Stimulated activated CD8-positive, alpha-beta memory T cell treated with anti-CD3 and anti-CD28 coated beads, Interleukin-15, amount 100 ng/mL, for 4 hours (primary cell): ENCODE data around the gene UBE2B.
A peak's percentile ranks its signal among the peaks of the same experiment; 100 is the strongest.
"Not testable (repeated sequence)": the region's sequence is repeated elsewhere in the genome, so short reads cannot be mapped to it uniquely, and the experiment has no call there.

Source experiments
- DNase-seq, 2 donors: peaks; one replicate each; pipeline ENCODE4 v3.0.0-alpha.2; 2020; ENCODE audit warnings: low read depth in 2 of 2

Gene UBE2B

GRCh38 chr5:134370871-134371833 is at the start of gene UBE2B:
Gene UBE2B (plus strand): TSS chr5:134371569. CDS start chr5:134371596, 27 bp downstream.
- DNase-seq: peak; percentile 91 to 96

GRCh38 chr5:134327327-134327726 is 44.0 kb upstream of the UBE2B start:
- no peak for DNase-seq

GRCh38 chr5:134328619-134329018 is 42.8 kb upstream of the UBE2B start:
- DNase-seq: no peak

GRCh38 chr5:134336833-134337232 is 34.5 kb upstream of the UBE2B start:
- DNase-seq: not testable (repeated sequence)

GRCh38 chr5:134343500-134343899 is 27.9 kb upstream of the UBE2B start:
- not testable (repeated sequence) for DNase-seq

- not testable (repeated sequence) for DNase-seq
Observed at GRCh38 chr5:134345476-134345875, 25.9 kb upstream of the UBE2B start.

- no peak for DNase-seq
Observed at GRCh38 chr5:134345996-134346395, 25.4 kb upstream of the UBE2B start.

- DNase-seq: no peak
Observed at GRCh38 chr5:134349463-134349862, 21.9 kb upstream of the UBE2B start.

- DNase-seq: no peak
Observed at GRCh38 chr5:134355681-134356080, 15.7 kb upstream of the UBE2B start.

- DNase-seq: no peak
Observed at GRCh38 chr5:134365604-134366003, 5.8 kb upstream of the UBE2B start.

GRCh38 chr5:134370311-134370870 is 978 bp upstream of the UBE2B start:
- DNase-seq: no peak

- peak in 1 of 2 donors; percentile 10 for DNase-seq
Observed at GRCh38 chr5:134371834-134372340, 518 bp downstream of the UBE2B start.

- DNase-seq: not testable (repeated sequence)
Observed at GRCh38 chr5:134373633-134374032, 2.3 kb downstream of the UBE2B start.

- DNase-seq: no peak
Observed at GRCh38 chr5:134374232-134374631, 2.9 kb downstream of the UBE2B start.

GRCh38 chr5:134380346-134380745 is 9.0 kb downstream of the UBE2B start:
- no peak for DNase-seq

- DNase-seq: not testable (repeated sequence)
Observed at GRCh38 chr5:134382204-134382603, 10.8 kb downstream of the UBE2B start.

- DNase-seq: no peak
Observed at GRCh38 chr5:134383980-134384697, 12.8 kb downstream of the UBE2B start.

- no peak for DNase-seq
Observed at GRCh38 chr5:134387443-134387842, 16.1 kb downstream of the UBE2B start.

GRCh38 chr5:134392301-134392700 is 20.9 kb downstream of the UBE2B start:
- DNase-seq: no peak

GRCh38 chr5:134394932-134395331 is 23.6 kb downstream of the UBE2B start:
- no peak for DNase-seq

- DNase-seq: no peak
Observed at GRCh38 chr5:134396274-134396673, 24.9 kb downstream of the UBE2B start.

GRCh38 chr5:134397196-134397595 is 25.8 kb downstream of the UBE2B start:
- DNase-seq: no peak
